ENCODE measurements around the gene TNIK.

The TNIK gene

GRCh38 chr3:171028779-171029232 lies 431.4 kb downstream of the TNIK start:
- H3K9me3 ChIP-seq (ENCODE audit: control insufficient read depth, insufficient read depth, low read length) = no peaks in the 10 kb centered on the region
- no peaks in the 10 kb centered on the region for H4K20me1 ChIP-seq (ENCODE audit: control insufficient read depth, insufficient read depth, low read depth, low read length)
- H3K9me2 ChIP-seq (replicated peaks; ENCODE audit: control insufficient read depth, low read length) = no peaks in the 10 kb centered on the region
- H3F3A ChIP-seq (ENCODE audit: control insufficient read depth, insufficient read depth) = no peaks in the 10 kb centered on the region
- no peaks in the 10 kb centered on the region; the same call in 1 of the 2 replicates for H3K27me3 ChIP-seq (ENCODE audit: control insufficient read depth, low read length)
- no peak overlapping the region for H3K4me3 ChIP-seq (ENCODE audit: low read length)
- no peaks in the 10 kb centered on the region for H3K36me3 ChIP-seq (ENCODE audit: control insufficient read depth, low read length)
- no peaks in the 10 kb centered on the region for H3K4me1 ChIP-seq (ENCODE audit: control insufficient read depth, low read length)
- H3K27ac ChIP-seq (ENCODE audit: low read depth, low read length) = no peak overlapping the region
- no peak for TF ChIP-seq EZH2phosphoT487 (IDR thresholded peaks at IDR 0.05; ENCODE audit: borderline replicate concordance, low read length)
- no peak for TF ChIP-seq CTCF (IDR thresholded peaks at IDR 0.05; ENCODE audit: low read depth, low read length, poor library complexity, severe bottlenecking)
- H3K4me2 ChIP-seq (ENCODE audit: low read length) = no peak overlapping the region
- no peaks in the 10 kb centered on the region for H3K79me2 ChIP-seq (ENCODE audit: control insufficient read depth, low read length)

GRCh38 chr3:171028025-171028778 lies 432.0 kb downstream of the TNIK start:
- no peaks in the 10 kb centered on the region for H3K9me3 ChIP-seq (ENCODE audit: control insufficient read depth, insufficient read depth, low read length)
- no peaks in the 10 kb centered on the region for H3F3A ChIP-seq (ENCODE audit: control insufficient read depth, insufficient read depth)
- H3K27ac ChIP-seq (ENCODE audit: low read depth, low read length) = no peak overlapping the region
- no peak overlapping the region for H3K4me3 ChIP-seq (ENCODE audit: low read length)
- no peak overlapping the region for H3K4me2 ChIP-seq (ENCODE audit: low read length)
- no peaks in the 10 kb centered on the region for H3K79me2 ChIP-seq (ENCODE audit: control insufficient read depth, low read length)
- H3K9me2 ChIP-seq (replicated peaks; ENCODE audit: control insufficient read depth, low read length) = no peaks in the 10 kb centered on the region
- no peaks in the 10 kb centered on the region for H3K4me1 ChIP-seq (ENCODE audit: control insufficient read depth, low read length)
- no peaks in the 10 kb centered on the region for H4K20me1 ChIP-seq (ENCODE audit: control insufficient read depth, insufficient read depth, low read depth, low read length)
- TF ChIP-seq EZH2phosphoT487 (IDR thresholded peaks at IDR 0.05; ENCODE audit: borderline replicate concordance, low read length) = no peak
- TF ChIP-seq CTCF (IDR thresholded peaks at IDR 0.05; ENCODE audit: low read depth, low read length, poor library complexity, severe bottlenecking) = no peak
- no peaks in the 10 kb centered on the region for H3K36me3 ChIP-seq (ENCODE audit: control insufficient read depth, low read length)
- H3K27me3 ChIP-seq (ENCODE audit: control insufficient read depth, low read length) = no peaks in the 10 kb centered on the region; the same call in 1 of the 2 replicates

GRCh38 chr3:171026597-171027293 lies 433.5 kb downstream of the TNIK start, which contains the start of gene SLC2A2:
Gene SLC2A2 (minus strand): TSS chr3:171026720. CDS start chr3:171026670, 50 bp downstream.
- Histone ChIP-seq H4K20me1 (ENCODE audit: control insufficient read depth, insufficient read depth, low read depth, low read length) (no peaks in the 10 kb centered on the region), H3F3A (ENCODE audit: control insufficient read depth, insufficient read depth) (no peaks in the 10 kb centered on the region), H3K27me3 (ENCODE audit: control insufficient read depth, low read length) (no peaks in the 10 kb centered on the region; the same call in 1 of the 2 replicates), H3K9me3 (ENCODE audit: control insufficient read depth, insufficient read depth, low read length) (no peaks in the 10 kb centered on the region), H3K4me2 (ENCODE audit: low read length) (no peak within 1 kb of the TSS), H3K4me1 (ENCODE audit: control insufficient read depth, low read length) (no peaks in the 10 kb centered on the region), H3K9me2 (replicated peaks; ENCODE audit: control insufficient read depth, low read length) (no peaks in the 10 kb centered on the region), H3K4me3 (ENCODE audit: low read length) (no peak within 1 kb of the TSS), H3K27ac (ENCODE audit: low read depth, low read length) (no peak within 1 kb of the TSS), H3K79me2 (ENCODE audit: control insufficient read depth, low read length) (no peaks in the 10 kb centered on the region), H3K36me3 (ENCODE audit: control insufficient read depth, low read length) (no peaks in the 10 kb centered on the region)
- TF ChIP-seq CTCF (IDR thresholded peaks at IDR 0.05; ENCODE audit: low read depth, low read length, poor library complexity, severe bottlenecking) (no peak), EZH2phosphoT487 (IDR thresholded peaks at IDR 0.05; ENCODE audit: borderline replicate concordance, low read length) (no peak)

All from DOHH2 (cell line).